ENCODE measurements around the gene CROCC2. TPM values are rescaled to one million over a fixed set of nuclear protein-coding genes. Genes with fewer than 3 reads are reported as not detected.
"Not testable (repeated sequence)": the region's sequence is repeated elsewhere in the genome, so short reads cannot be mapped to it uniquely, and the experiment has no call there.

CROCC2 gene
- total RNA-seq, 1 donor from 2014 or later: not detected

GRCh38 chr2:240974771-240975572 is 68.8 kb downstream of the CROCC2 start:
- H3K4me3 Mint-ChIP-seq (ENCODE audit: unreplicated experiment): no peak overlapping the region
- H3K4me1 Mint-ChIP-seq (ENCODE audit: low read depth): peaks cover 3% of the 10 kb centered on the region
- no peak for TF ChIP-seq CTCF (IDR thresholded peaks at IDR 0.05)
- peak overlapping the region; percentile 6 for H3K27ac Mint-ChIP-seq (ENCODE audit: unreplicated experiment)
- DNase-seq (ENCODE audit: low spot score): peak; percentile 53
- H3K27me3 Mint-ChIP-seq (ENCODE audit: low read depth): peaks cover 35% of the 10 kb centered on the region
- peaks cover 4% of the 10 kb centered on the region for H3K36me3 Mint-ChIP-seq (ENCODE audit: low read depth)
- peaks cover 7% of the 10 kb centered on the region for H3K9me3 Mint-ChIP-seq (ENCODE audit: low read depth)

- not testable (repeated sequence) for H3K27ac Mint-ChIP-seq (ENCODE audit: unreplicated experiment); H3K4me1 Mint-ChIP-seq (ENCODE audit: low read depth); H3K4me3 Mint-ChIP-seq (ENCODE audit: unreplicated experiment); H3K9me3 Mint-ChIP-seq (ENCODE audit: low read depth); H3K36me3 Mint-ChIP-seq (ENCODE audit: low read depth)
- peak; percentile 51 for DNase-seq (ENCODE audit: low spot score)
- H3K27me3 Mint-ChIP-seq (ENCODE audit: low read depth): peaks cover 28% of the 10 kb centered on the region
These were observed 69.8 kb downstream of the CROCC2 start for GRCh38 chr2:240975903-240976302.

GRCh38 chr2:240981280-240981679 is 75.1 kb downstream of the CROCC2 start:
- Mint-ChIP-seq H3K27me3 (ENCODE audit: low read depth) (peaks cover 25% of the 10 kb centered on the region), H3K36me3 (ENCODE audit: low read depth) (no peaks in the 10 kb centered on the region), H3K27ac (ENCODE audit: unreplicated experiment) (no peak overlapping the region), H3K4me3 (ENCODE audit: unreplicated experiment) (no peak overlapping the region), H3K9me3 (ENCODE audit: low read depth) (no peaks in the 10 kb centered on the region), H3K4me1 (ENCODE audit: low read depth) (peaks cover 3% of the 10 kb centered on the region)
- no peak for TF ChIP-seq CTCF (IDR thresholded peaks at IDR 0.05)
- no peak for DNase-seq (ENCODE audit: low spot score)

- peaks cover 5% of the 10 kb centered on the region for H3K4me1 Mint-ChIP-seq (ENCODE audit: low read depth)
- no peak overlapping the region for H3K4me3 Mint-ChIP-seq (ENCODE audit: unreplicated experiment)
- no peaks in the 10 kb centered on the region for H3K36me3 Mint-ChIP-seq (ENCODE audit: low read depth)
- peaks cover 25% of the 10 kb centered on the region for H3K27me3 Mint-ChIP-seq (ENCODE audit: low read depth)
- H3K9me3 Mint-ChIP-seq (ENCODE audit: low read depth): no peaks in the 10 kb centered on the region
- no peak overlapping the region for H3K27ac Mint-ChIP-seq (ENCODE audit: unreplicated experiment)
- no peak for TF ChIP-seq CTCF (IDR thresholded peaks at IDR 0.05)
- peak; percentile 93 for DNase-seq (ENCODE audit: low spot score)
These were observed 76.0 kb downstream of the CROCC2 start for GRCh38 chr2:240981871-240982800.

- H3K36me3 Mint-ChIP-seq (ENCODE audit: low read depth): no peaks in the 10 kb centered on the region
- DNase-seq (ENCODE audit: low spot score): peak; percentile 72
- no peak overlapping the region for H3K4me3 Mint-ChIP-seq (ENCODE audit: unreplicated experiment)
- H3K27me3 Mint-ChIP-seq (ENCODE audit: low read depth): peaks cover 25% of the 10 kb centered on the region
- peaks cover 13% of the 10 kb centered on the region for H3K4me1 Mint-ChIP-seq (ENCODE audit: low read depth)
- H3K9me3 Mint-ChIP-seq (ENCODE audit: low read depth): no peaks in the 10 kb centered on the region
- no peak for TF ChIP-seq CTCF (IDR thresholded peaks at IDR 0.05)
- H3K27ac Mint-ChIP-seq (ENCODE audit: unreplicated experiment): no peak overlapping the region
These were observed 76.7 kb downstream of the CROCC2 start for GRCh38 chr2:240982821-240983281.

Measured in chondrocyte (in vitro differentiated cells).